Neural progenitor cell (in vitro differentiated cells): ENCODE results near the gene STPG1. TPM values are rescaled to one million over a fixed set of nuclear protein-coding genes. Genes with fewer than 3 reads are reported as not detected.

Experiments used
- DNase-seq: peaks from one replicate; pipeline ENCODE4 v3.0.0-alpha.2; 2016; ENCODE audit warnings: low spot score
- H2AFZ ChIP-seq: fragments of 200-600 bp; sonication (generic); replicated peaks from 2 replicates; pipeline ENCODE4 v1.6.1; 2016; ENCODE audit warnings: antibody characterized with exemption
- H3F3A ChIP-seq: fragments of 200-600 bp; sonication (generic); 2 replicates; pipeline ENCODE4 v1.6.1; 2016; ENCODE audit warnings: antibody characterized with exemption, low read depth
- H3K27ac ChIP-seq: fragments of 200-600 bp; sonication (generic); 2 replicates; pipeline ENCODE4 v1.5.1; 2016; ENCODE audit warnings: mild to moderate bottlenecking
- H3K27me3 ChIP-seq: fragments of 200-600 bp; sonication (generic); 2 replicates; pipeline ENCODE4 v1.6.1; 2016; ENCODE audit warnings: mild to moderate bottlenecking, moderate library complexity
- H3K36me3 ChIP-seq: fragments of 200-600 bp; sonication (generic); 2 replicates; pipeline ENCODE4 v1.5.1; 2016
- H3K4me1 ChIP-seq: fragments of 200-600 bp; sonication (generic); 2 replicates; pipeline ENCODE4 v1.6.1; 2016; ENCODE audit warnings: mixed run types
- H3K4me2 ChIP-seq: fragments of 200-600 bp; sonication (generic); 2 replicates; pipeline ENCODE4 v1.6.1; 2016
- H3K4me3 ChIP-seq: fragments of 200-600 bp; sonication (generic); 2 replicates; pipeline ENCODE4 v1.5.1; 2016
- H3K79me2 ChIP-seq: fragments of 200-600 bp; sonication (generic); 2 replicates; pipeline ENCODE4 v1.6.1; 2016; ENCODE audit warnings: low read depth
- H3K9ac ChIP-seq: fragments of 200-600 bp; sonication (generic); 2 replicates; pipeline ENCODE4 v1.6.1; 2016
- H3K9me3 ChIP-seq: fragments of 200-600 bp; sonication (generic); 2 replicates; pipeline ENCODE4 v1.5.1; 2016; ENCODE audit warnings: low read depth
- H4K20me1 ChIP-seq: fragments of 200-600 bp; sonication (generic); 2 replicates; pipeline ENCODE4 v1.6.1; 2016; ENCODE audit warnings: low read depth
- H3K27ac Mint-ChIP-seq: 3 replicates; pipeline ENCODE4 v1.8.0; 2021; ENCODE audit warnings: mixed read lengths
- H3K27me3 Mint-ChIP-seq: 2 replicates; pipeline ENCODE4 v1.8.0; 2022; ENCODE audit warnings: low read depth, mild to moderate bottlenecking, inconsistent platforms, moderate library complexity, mixed read lengths; ENCODE audit not compliant: insufficient read depth
- H3K36me3 Mint-ChIP-seq: 3 replicates; pipeline ENCODE4 v1.8.0; 2021; ENCODE audit warnings: mixed read lengths
- H3K4me1 Mint-ChIP-seq: 3 replicates; pipeline ENCODE4 v1.8.0; 2021; ENCODE audit warnings: mixed read lengths
- H3K4me3 Mint-ChIP-seq: 3 replicates; pipeline ENCODE4 v1.8.0; 2021; ENCODE audit warnings: mild to moderate bottlenecking, moderate library complexity, mixed read lengths
- H3K9me3 Mint-ChIP-seq: 3 replicates; pipeline ENCODE4 v1.8.0; 2020; ENCODE audit warnings: mixed read lengths
- CTCF ChIP-seq: fragments of 200-600 bp; sonication (generic); IDR thresholded peaks from 2 replicates; pipeline ENCODE4 v1.5.1; 2017; ENCODE audit warnings: antibody characterized with exemption, mild to moderate bottlenecking
- EZH2 ChIP-seq: fragments of 200-600 bp; sonication (generic); IDR thresholded peaks from 2 replicates; pipeline ENCODE4 v1.6.1; 2017; ENCODE audit warnings: antibody characterized with exemption, mild to moderate bottlenecking, moderate library complexity
- EZH2phosphoT487 ChIP-seq: fragments of 200-600 bp; sonication (generic); IDR thresholded peaks from 2 replicates; pipeline ENCODE4 v1.6.1; 2017; ENCODE audit warnings: antibody characterized with exemption
- total RNA-seq: library from RNA; depleted of rRNA; stranded (reverse); fragments of >200 nt; gene quantifications from 2 replicates; pipeline ENCODE4 v1.2.3, GENCODE V29; 2015; ENCODE audit warnings: low replicate concordance

STPG1 gene
- total RNA-seq, 1 donor from 2014 or later, result 15.9 TPM

GRCh38 chr1:24315391-24315790 is 98.2 kb downstream of the STPG1 start:
- no peaks in the 10 kb centered on the region for H3K36me3 Mint-ChIP-seq
- Histone ChIP-seq H3K4me2 (no peak overlapping the region), H3K9ac (no peak overlapping the region), H2AFZ (no peak overlapping the region), H4K20me1 (no peaks in the 10 kb centered on the region), H3K9me3 (no peaks in the 10 kb centered on the region), H3F3A (peaks cover 26% of the 10 kb centered on the region), H3K36me3 (no peaks in the 10 kb centered on the region), H3K4me3 (no peak overlapping the region), H3K4me1 (peaks cover 35% of the 10 kb centered on the region), H3K27ac (no peak overlapping the region), H3K27me3 (peaks cover 27% of the 10 kb centered on the region), H3K79me2 (no peaks in the 10 kb centered on the region)
- H3K4me1 Mint-ChIP-seq, result peaks cover 62% of the 10 kb centered on the region
- H3K27me3 Mint-ChIP-seq, result peaks cover 25% of the 10 kb centered on the region
- no peak overlapping the region for H3K4me3 Mint-ChIP-seq
- no peak for DNase-seq
- peaks cover 2% of the 10 kb centered on the region for H3K9me3 Mint-ChIP-seq
- TF ChIP-seq EZH2 (no peak), CTCF (no peak), EZH2phosphoT487 (no peak)
- H3K27ac Mint-ChIP-seq, result no peak overlapping the region

- Histone ChIP-seq H3F3A (peaks cover 30% of the 10 kb centered on the region), H2AFZ (no peak overlapping the region), H3K36me3 (no peaks in the 10 kb centered on the region), H4K20me1 (no peaks in the 10 kb centered on the region), H3K79me2 (no peaks in the 10 kb centered on the region), H3K4me1 (peaks cover 37% of the 10 kb centered on the region), H3K27me3 (no peaks in the 10 kb centered on the region), H3K4me3 (no peak overlapping the region), H3K9ac (no peak overlapping the region), H3K9me3 (no peaks in the 10 kb centered on the region), H3K4me2 (no peak overlapping the region), H3K27ac (no peak overlapping the region)
- peak overlapping the region; percentile 57 for H3K27ac Mint-ChIP-seq
- no peak overlapping the region for H3K4me3 Mint-ChIP-seq
- peaks cover 67% of the 10 kb centered on the region for H3K4me1 Mint-ChIP-seq
- no peak for TF ChIP-seq CTCF
- H3K9me3 Mint-ChIP-seq, result no peaks in the 10 kb centered on the region
- DNase-seq, result peak; percentile 36
- peaks cover 5% of the 10 kb centered on the region for H3K27me3 Mint-ChIP-seq
- H3K36me3 Mint-ChIP-seq, result no peaks in the 10 kb centered on the region
Observed at GRCh38 chr1:24311741-24312140, 101.8 kb downstream of the STPG1 start.

- peaks cover 4% of the 10 kb centered on the region for H3K27me3 Mint-ChIP-seq
- H3K4me2 ChIP-seq, result no peak overlapping the region
- H3K4me1 Mint-ChIP-seq, result peaks cover 67% of the 10 kb centered on the region
- H3K27ac ChIP-seq, result no peak overlapping the region
- no peaks in the 10 kb centered on the region for H3K9me3 Mint-ChIP-seq
- no peak for DNase-seq
- no peaks in the 10 kb centered on the region for H4K20me1 ChIP-seq
- H3K4me3 ChIP-seq, result no peak overlapping the region
- no peaks in the 10 kb centered on the region for H3K27me3 ChIP-seq
- no peaks in the 10 kb centered on the region for H3K36me3 ChIP-seq
- no peaks in the 10 kb centered on the region for H3K9me3 ChIP-seq
- no peak overlapping the region for H3K9ac ChIP-seq
- peaks cover 41% of the 10 kb centered on the region for H3K4me1 ChIP-seq
- no peak for TF ChIP-seq CTCF
- TF ChIP-seq EZH2, result no peak
- TF ChIP-seq EZH2phosphoT487, result no peak
- peaks cover 30% of the 10 kb centered on the region for H3F3A ChIP-seq
- no peaks in the 10 kb centered on the region for H3K36me3 Mint-ChIP-seq
- H3K4me3 Mint-ChIP-seq, result no peak overlapping the region
- no peaks in the 10 kb centered on the region for H3K79me2 ChIP-seq
- peak overlapping the region; percentile 15 for H3K27ac Mint-ChIP-seq
- H2AFZ ChIP-seq, result no peak overlapping the region
Observed at GRCh38 chr1:24311234-24311633, 102.3 kb downstream of the STPG1 start.
